H1 (cell line): ENCODE data around the gene PPP1R1B. TPM values are rescaled to one million over a fixed set of nuclear protein-coding genes. Genes with fewer than 3 reads are reported as not detected.

ENCODE experiments used
- CTCF ChIA-PET: fragments of 300-600 bp; sonication (Branson Sonifier 250); formaldehyde crosslinking; loops from one replicate; lab custom pipeline; 2021; ENCODE audit not compliant: partially characterized antibody; lab: Charles Lee
- POLR2A ChIA-PET: fragments of 300-600 bp; sonication (Branson Sonifier 250); formaldehyde crosslinking; loops from one replicate; lab custom pipeline; 2021; ENCODE audit warnings: inconsistent platforms; ENCODE audit not compliant: partially characterized antibody; lab: Charles Lee
- DNase-seq, 2 experiments: peaks; one replicate each; pipeline versions ENCODE4 v3.0.0 to v3.0.0-alpha.2; 2010 to 2022; ENCODE audit warnings: low spot score in 2 of 2, low read depth in 1 of 2, mixed read lengths in 1 of 2
- FAIRE-seq: peaks from 2 replicates; lab custom pipeline; 2011; peaks lifted over from hg19 to GRCh38; lab: Jason Lieb, UNC
- H2AFZ ChIP-seq: 2 replicates; pipeline ENCODE4 v1.8.1; 2012; ENCODE audit warnings: low read length, inconsistent platforms
- H2AK5ac ChIP-seq: 2 replicates; pipeline ENCODE4 v1.6.1; 2013; ENCODE audit warnings: low read depth, low read length
- H2BK120ac ChIP-seq: replicated peaks from 2 replicates; pipeline ENCODE3; 2013; ENCODE audit warnings: low read depth, low read length, inconsistent platforms
- H2BK12ac ChIP-seq: 2 replicates; pipeline ENCODE4 v1.6.1; 2013; ENCODE audit warnings: low read depth, low read length
- H2BK15ac ChIP-seq: 2 replicates; pipeline ENCODE4 v1.6.1; 2013; ENCODE audit warnings: low read length
- H2BK20ac ChIP-seq: 2 replicates; pipeline ENCODE4 v1.6.1; 2013; ENCODE audit warnings: low read length
- H2BK5ac ChIP-seq: 2 replicates; pipeline ENCODE4 v1.6.1; 2013; ENCODE audit warnings: low read depth, low read length
- H3K14ac ChIP-seq: 2 replicates; pipeline ENCODE4 v1.6.1; 2013; ENCODE audit warnings: inconsistent platforms; ENCODE audit not compliant: insufficient read length
- H3K18ac ChIP-seq: 2 replicates; pipeline ENCODE4 v1.6.1; 2013; ENCODE audit warnings: low read length; ENCODE audit errors: extremely low read depth
- H3K23ac ChIP-seq: 2 replicates; pipeline ENCODE4 v1.6.1; 2013; ENCODE audit warnings: inconsistent platforms; ENCODE audit not compliant: insufficient read length
- H3K23me2 ChIP-seq: 2 replicates; pipeline ENCODE4 v1.6.1; 2013; ENCODE audit warnings: low read depth, low read length
- H3K27ac ChIP-seq: 2 replicates; pipeline ENCODE4 v1.6.1; 2011; ENCODE audit warnings: low read depth, low read length, inconsistent platforms
- H3K27me3 ChIP-seq, 4 experiments: replicated peaks in 1 of 4; 1 replicate in 1 of 4; 2 replicates in 3 of 4; pipeline versions ENCODE4 v1.6.1 to v1.8.1; 2011 to 2013; ENCODE audit warnings: low read length in 3 of 4, mild to moderate bottlenecking in 3 of 4, inconsistent platforms in 2 of 4, mixed read lengths in 2 of 4, moderate library complexity in 1 of 4; ENCODE audit not compliant: control insufficient read depth in 3 of 4, insufficient read depth in 3 of 4; ENCODE audit errors: extremely low read depth in 1 of 4
- H3K36me3 ChIP-seq, 4 experiments: 2 replicates each; pipeline versions ENCODE4 v1.6.1 to v1.8.1; 2011 to 2013; ENCODE audit warnings: mild to moderate bottlenecking in 4 of 4, low read length in 3 of 4, moderate library complexity in 2 of 4, control low read depth in 1 of 4, inconsistent platforms in 1 of 4; ENCODE audit not compliant: insufficient read depth in 4 of 4, control insufficient read depth in 2 of 4
- H3K4ac ChIP-seq: replicated peaks from 2 replicates; pipeline ENCODE3; 2013; ENCODE audit warnings: low read length, low read depth, mixed read lengths, inconsistent platforms; ENCODE audit not compliant: insufficient read length
- H3K4me1 ChIP-seq, 4 experiments: replicated peaks in 1 of 4; 1 replicate in 1 of 4; 2 replicates in 3 of 4; pipeline versions ENCODE4 v1.6.1 to v1.8.1; 2011 to 2013; ENCODE audit warnings: low read length in 3 of 4, inconsistent platforms in 2 of 4, mixed read lengths in 1 of 4; ENCODE audit not compliant: insufficient read depth in 4 of 4, control insufficient read depth in 3 of 4
- H3K4me2 ChIP-seq, 2 experiments: 2 replicates each; pipeline versions ENCODE4 v1.6.1 to v1.8.1; 2011 to 2013; ENCODE audit warnings: low read depth in 2 of 2, low read length in 2 of 2, control low read depth in 1 of 2, inconsistent platforms in 1 of 2, mild to moderate bottlenecking in 1 of 2; ENCODE audit not compliant: insufficient read depth in 1 of 2
- H3K4me3 ChIP-seq, 4 experiments: fragments of 200-600, 300-600 bp in 1 of 4; sonication (generic), shearing (Covaris generic), sonication (Bioruptor Twin) in 1 of 4; 2 replicates each; pipeline versions ENCODE4 v1.5.1 to v1.8.1; 2011 to 2016; ENCODE audit warnings: low read length in 4 of 4, low read depth in 3 of 4, control low read depth in 2 of 4, inconsistent platforms in 2 of 4, mild to moderate bottlenecking in 2 of 4, mixed read lengths in 1 of 4, moderate library complexity in 1 of 4; ENCODE audit not compliant: insufficient read depth in 2 of 4; ENCODE audit errors: extremely low read depth in 1 of 4
- H3K56ac ChIP-seq: replicated peaks from 2 replicates; pipeline ENCODE3; 2013; ENCODE audit warnings: low read depth, mild to moderate bottlenecking, mixed read lengths, low read length, inconsistent platforms; ENCODE audit not compliant: insufficient read length
- H3K79me1 ChIP-seq: 2 replicates; pipeline ENCODE4 v1.6.1; 2013; ENCODE audit warnings: low read depth, low read length, control low read depth
- H3K79me2 ChIP-seq, 2 experiments: 2 replicates each; pipeline versions ENCODE4 v1.6.1 to v1.8.1; 2012 to 2013; ENCODE audit warnings: low read length in 2 of 2, mild to moderate bottlenecking in 2 of 2, inconsistent platforms in 1 of 2; ENCODE audit not compliant: insufficient read depth in 2 of 2, control insufficient read depth in 1 of 2
- H3K9ac ChIP-seq, 4 experiments: replicated peaks in 1 of 4; 1 replicate in 1 of 4; 2 replicates in 3 of 4; pipeline versions ENCODE4 v1.6.1 to v1.8.1; 2011 to 2013; ENCODE audit warnings: low read depth in 3 of 4, low read length in 3 of 4, control low read depth in 2 of 4, mild to moderate bottlenecking in 2 of 4, moderate library complexity in 2 of 4, inconsistent platforms in 1 of 4; ENCODE audit errors: extremely low read depth in 1 of 4
- H3K9me3 ChIP-seq, 2 experiments: 2 replicates each; pipeline versions ENCODE4 v1.6.1 to v1.8.1; 2012 to 2013; ENCODE audit warnings: mild to moderate bottlenecking in 2 of 2, moderate library complexity in 2 of 2, control low read depth in 1 of 2, inconsistent platforms in 1 of 2, low read depth in 1 of 2, low read length in 1 of 2, mixed read lengths in 1 of 2; ENCODE audit not compliant: insufficient read depth in 2 of 2
- H4K20me1 ChIP-seq, 2 experiments: replicated peaks in 1 of 2; 2 replicates each; pipeline versions ENCODE3 to v1.8.1; 2011 to 2013; ENCODE audit warnings: inconsistent platforms in 2 of 2, low read length in 2 of 2, mild to moderate bottlenecking in 1 of 2; ENCODE audit not compliant: insufficient read depth in 2 of 2, control insufficient read depth in 1 of 2
- H4K5ac ChIP-seq: 2 replicates; pipeline ENCODE4 v1.6.1; 2013; ENCODE audit warnings: low read length, low read depth, mixed read lengths, inconsistent platforms; ENCODE audit not compliant: insufficient read length
- H4K8ac ChIP-seq: 2 replicates; pipeline ENCODE4 v1.8.0; 2013; ENCODE audit warnings: mild to moderate bottlenecking, moderate library complexity, low read length, inconsistent platforms; ENCODE audit not compliant: insufficient read depth; ENCODE audit errors: extremely low read depth
- H4K91ac ChIP-seq: replicated peaks from 2 replicates; pipeline ENCODE3; 2013; ENCODE audit warnings: low read length, mixed read lengths, inconsistent platforms; ENCODE audit not compliant: insufficient read length
- ASH2L ChIP-seq: fragments of 200-600, 300-600 bp; sonication (generic); IDR thresholded peaks from one replicate; pipeline ENCODE4 v1.7.1; 2017; ENCODE audit warnings: low read length
- CHD1 ChIP-seq: IDR thresholded peaks from 2 replicates; pipeline ENCODE4 v1.6.1; 2012; ENCODE audit warnings: low read depth, low read length, improper control_type of control experiment
- CTBP2 ChIP-seq: IDR thresholded peaks from 2 replicates; pipeline ENCODE4 v1.7.0; 2011; ENCODE audit warnings: borderline replicate concordance, mild to moderate bottlenecking, moderate library complexity, mixed read lengths, low read length; ENCODE audit not compliant: insufficient read depth, insufficient read length
- EP300 ChIP-seq, 2 experiments: IDR thresholded peaks; 1 replicate in 1 of 2; 2 replicates in 1 of 2; pipeline ENCODE4 v1.6.1; 2011 to 2012; ENCODE audit warnings: low read depth in 2 of 2, low read length in 2 of 2, mild to moderate bottlenecking in 2 of 2, borderline replicate concordance in 1 of 2, inconsistent platforms in 1 of 2, moderate library complexity in 1 of 2
- JUN ChIP-seq: IDR thresholded peaks from 2 replicates; pipeline ENCODE4 v1.6.1; 2011; ENCODE audit warnings: low read depth, mild to moderate bottlenecking, improper control_type of control experiment, low read length
- KDM1A ChIP-seq: fragments of 200-600, 300-600 bp; sonication (generic); IDR thresholded peaks from 2 replicates; pipeline ENCODE4 v1.7.1; 2016; ENCODE audit warnings: mild to moderate bottlenecking, low read length, borderline replicate concordance
- MAFK ChIP-seq: IDR thresholded peaks from 2 replicates; pipeline ENCODE4 v1.6.1; 2012; ENCODE audit warnings: low read depth, mild to moderate bottlenecking, improper control_type of control experiment, low read length
- RFX5 ChIP-seq: IDR thresholded peaks from 2 replicates; pipeline ENCODE4 v1.6.1; 2011; ENCODE audit warnings: low read depth, low read length, improper control_type of control experiment, borderline replicate concordance
- SP4 ChIP-seq: IDR thresholded peaks from 2 replicates; pipeline ENCODE4 v1.6.1; 2012; ENCODE audit warnings: low read length, inconsistent platforms
- SRF ChIP-seq: IDR thresholded peaks from 2 replicates; pipeline ENCODE4 v1.6.1; 2011; ENCODE audit warnings: mild to moderate bottlenecking, low read depth, low read length, moderate library complexity
- WGBS, 2 experiments: shearing (Covaris generic) in 1 of 2; methylation state at CpG; one replicate each; pipeline versions ENCODE4 v1.1.6 to v1.1.7; 2013 to 2015; ENCODE audit warnings: low lambda C conversion rate in 2 of 2, mixed read lengths in 2 of 2, inconsistent platforms in 1 of 2, low coverage in 1 of 2, missing lambda C conversion rate in 1 of 2; ENCODE audit not compliant: insufficient replicate concordance in 2 of 2, insufficient coverage in 1 of 2, insufficient read length in 1 of 2; ENCODE audit errors: extremely low coverage in 1 of 2, missing lambda C conversion rate in 1 of 2; 5-methylcytosine and 5-hydroxymethylcytosine counted together
- polyA plus RNA-seq, 7 experiments: library from polyadenylated mRNA; depleted of rRNA in 3 of 7; stranded (reverse) in 5 of 7; unstranded in 2 of 7; fragments of >200 nt in 5 of 7; fragments of 200-250 nt in 2 of 7; gene quantifications; 1 replicate in 5 of 7; 2 replicates in 1 of 7; 4 replicates in 1 of 7; pipeline versions ENCODE4 v1.2.1 to v1.2.3, GENCODE V29; 2011 to 2013; ENCODE audit warnings: missing spikeins in 2 of 7, mixed read lengths in 2 of 7
- total RNA-seq: library from RNA; stranded (reverse); fragmentation: NEBNext Ultra II Directional; extraction: Animal tissue kit (Norgen Biotek cat#: 25700); gene quantifications from 2 replicates; pipeline ENCODE4 v1.2.1, GENCODE V29; 2021
- TF ChIP-seq, protein P1 (sequence below): IDR thresholded peaks from 2 replicates; pipeline ENCODE4 v1.6.1; 2011; ENCODE audit warnings: low read depth, mild to moderate bottlenecking, low read length; ENCODE audit not compliant: insufficient read depth

Gene PPP1R1B
- total and polyA plus RNA-seq, 2 of the 8 experiments (the other 6 are each of a cell fraction or from before 2014, with no cell fraction given): 10.7 to 22.3 TPM

DNA sequence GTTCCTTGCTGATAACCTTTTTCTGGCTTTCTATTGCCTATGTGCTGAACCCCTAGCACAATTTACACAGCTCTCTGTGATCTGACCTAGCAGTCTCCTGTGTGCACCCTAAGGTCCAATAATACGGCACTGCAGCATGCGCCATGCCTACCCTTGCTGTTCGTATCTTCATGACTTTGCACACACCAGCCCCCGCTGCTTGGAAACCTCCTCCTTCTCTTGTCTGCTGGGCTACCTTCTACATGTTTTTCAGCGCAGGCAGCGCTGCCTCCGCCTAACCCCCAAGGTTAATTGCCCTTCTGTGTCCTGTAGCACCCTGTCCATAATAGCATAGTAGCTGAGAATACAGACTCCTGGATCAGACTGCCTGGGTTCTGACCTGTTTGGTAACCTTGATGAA is 11.6 kb downstream of the PPP1R1B start:
- CTCF ChIA-PET: interaction anchor here (1.4 to 49.2 kb wide), 7 partner anchors 9 to 92 kb away, joined by 7 to 1885 read pairs (median 10); partner anchors contain the start of genes ERBB2, MIEN1, PGAP3 and PNMT

More for the DNA sequence above, 11.6 kb downstream of the PPP1R1B start:
- POLR2A ChIA-PET: interaction anchor here (1.1 to 5.5 kb wide), 10 partner anchors 9 to 117 kb away, joined by 3 to 28 read pairs (median 4); partner anchors contain the start of gene PGAP3
- no peak overlapping the region for H2AFZ ChIP-seq
- H2BK15ac ChIP-seq: no peak overlapping the region
- no peak overlapping the region for H3K23ac ChIP-seq
- H3K4ac ChIP-seq: no peak overlapping the region
- no peak overlapping the region for H4K91ac ChIP-seq
- no peak overlapping the region for H3K56ac ChIP-seq
- no peak overlapping the region for H4K5ac ChIP-seq
- peak overlapping the region in 1 of 2 experiments; percentile 97; a peak in 1 of 4 replicates for H3K4me2 ChIP-seq
- H4K20me1 ChIP-seq: peaks cover 3 to 21% of the 10 kb centered on the region in 2 experiments
- no peak overlapping the region for H3K9ac ChIP-seq
- H2BK12ac ChIP-seq: no peak overlapping the region
- WGBS, 2 experiments: 99% methylated on average over 7 of the region's 7 CpGs; no CpG with 5 or more reads in 1 of the 2 experiments
- no peaks in the 10 kb centered on the region for H3K9me3 ChIP-seq
- H3K14ac ChIP-seq: no peak overlapping the region
- FAIRE-seq (no peak), DNase-seq (no peak)
- no peak overlapping the region for H2BK20ac ChIP-seq
- no peaks in the 10 kb centered on the region for H3K36me3 ChIP-seq
- H2BK5ac ChIP-seq: no peak overlapping the region
- H3K79me2 ChIP-seq: peaks cover 8 to 57% of the 10 kb centered on the region in 2 experiments
- no peak overlapping the region for H4K8ac ChIP-seq
- no peak overlapping the region for H3K27ac ChIP-seq
- H3K79me1 ChIP-seq: peaks cover 31% of the 10 kb centered on the region
- 0 out of 7 replicates have a peak, but pooled peaks cover 0 to 3% (median 0%) of the 10 kb centered on the region in 4 experiments for H3K27me3 ChIP-seq
- no peak overlapping the region for H2BK120ac ChIP-seq
- H3K18ac ChIP-seq: no peak overlapping the region
- peak overlapping the region in 3 of 4 experiments; percentile 79 to 87 (median 83); a peak in 2 of 8 replicates for H3K4me3 ChIP-seq
- TF ChIP-seq, protein P1, sequence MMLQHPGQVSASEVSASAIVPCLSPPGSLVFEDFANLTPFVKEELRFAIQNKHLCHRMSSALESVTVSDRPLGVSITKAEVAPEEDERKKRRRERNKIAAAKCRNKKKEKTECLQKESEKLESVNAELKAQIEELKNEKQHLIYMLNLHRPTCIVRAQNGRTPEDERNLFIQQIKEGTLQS: no peak
- TF ChIP-seq SP4 (no peak), EP300 (IDR thresholded peaks at IDR 0.05; ENCODE audit: borderline replicate concordance in 1 of 2, low read depth in 2 of 2, low read length in 2 of 2) (no peak), MAFK (no peak), SRF (no peak), ASH2L (no peak), RFX5 (no peak), CTBP2 (no peak), JUN (no peak), CHD1 (no peak), KDM1A (no peak)
- no peak overlapping the region for H2AK5ac ChIP-seq
- peaks cover 8% of the 10 kb centered on the region; the same call in 1 of the 2 replicates for H3K23me2 ChIP-seq
- peaks cover 13 to 37% (median 23%) of the 10 kb centered on the region in 4 experiments for H3K4me1 ChIP-seq
